Thyroid gland (tissue), 4 donors: ENCODE results near the gene LPP.

Experiments
- CTCF ChIP-seq, 6 experiments: fragments of 200-600 bp in 3 of 6; fragments of 450-650 bp in 3 of 6; sonication (generic) in 3 of 6; IDR thresholded peaks; one replicate each; pipeline ENCODE4 v1.5.1; 2016 to 2019; ENCODE audit warnings: antibody characterized with exemption in 6 of 6, mild to moderate bottlenecking in 2 of 6, inconsistent platforms in 1 of 6, moderate library complexity in 1 of 6
- POLR2A ChIP-seq, 2 donors: fragments of 450-650 bp; IDR thresholded peaks; one replicate each; pipeline ENCODE4 v1.6.1; 2017; ENCODE audit warnings: antibody characterized with exemption in 2 of 2, mild to moderate bottlenecking in 2 of 2, moderate library complexity in 1 of 2

- TF ChIP-seq CTCF (IDR thresholded peaks at IDR 0.05) (no peak), POLR2A (IDR thresholded peaks at IDR 0.05) (no peak)
These were observed 141.0 kb downstream of the LPP start for GRCh38 chr3:188294823-188295487.
